SK-N-SH (cell line): ENCODE measurements around the gene DDO. TPM values are rescaled to one million over a fixed set of nuclear protein-coding genes. Genes with fewer than 3 reads are reported as not detected.

Experiments
- polyA plus RNA-seq, 3 experiments: library from polyadenylated mRNA; depleted of rRNA; stranded (reverse); fragments of >200 nt; gene quantifications; 2 replicates each; pipeline ENCODE4 v1.2.3, GENCODE V29; 2012

The DDO gene
- polyA plus RNA-seq, 1 of the 3 experiments (the other 2 are of a cell fraction) = 0.79 TPM

Other genes starting within 250 kb of the DDO start
- 31.4 and 35.9 TPM in 2 replicates for gene WASF1, start 235.9 kb downstream of the DDO start, polyA plus RNA-seq (2012; rRNA removed)
- gene CDC40, start 235.1 kb downstream of the DDO start, polyA plus RNA-seq (2012; rRNA removed) = 7.4 and 9.5 TPM in 2 replicates
- gene METTL24, start 57.2 kb downstream of the DDO start, polyA plus RNA-seq (2012; rRNA removed) = not detected in 2 replicates
- gene SLC22A16, start 61.0 kb upstream of the DDO start, polyA plus RNA-seq (2012; rRNA removed) = not detected in 2 replicates